K562 (cell line): ENCODE results near the gene UBA1.

Experiments
- CBFA2T3 ChIP-seq: fragments of 450-650 bp; IDR thresholded peaks from 2 replicates; pipeline ENCODE4 v1.6.1; 2017
- CCAR2 ChIP-seq: fragments of 200-400 bp; formaldehyde crosslinking; IDR thresholded peaks from 2 replicates; pipeline ENCODE4 v1.6.1; 2017; ENCODE audit warnings: mild to moderate bottlenecking, low read depth, low read length
- CTCF ChIP-seq, 3 experiments: IDR thresholded peaks in 2 of 3; conservative IDR thresholded peaks in 1 of 3; 2 replicates each; pipeline ENCODE4 v1.5.1; 2011 to 2012; ENCODE audit warnings: low read length in 3 of 3, mild to moderate bottlenecking in 3 of 3, control low read depth in 2 of 3, improper control_type of control experiment in 1 of 3, inconsistent platforms in 1 of 3, low read depth in 1 of 3, mixed read lengths in 1 of 3, moderate library complexity in 1 of 3; ENCODE audit not compliant: insufficient read depth in 2 of 3
- FOXM1 ChIP-seq, 2 experiments: fragments of 450-650 bp in 1 of 2; sonication (generic) in 1 of 2; formaldehyde crosslinking in 1 of 2; IDR thresholded peaks; 2 replicates each; pipeline versions ENCODE4 v1.6.1 to v1.9.0; 2017 to 2022; ENCODE audit warnings: low read depth in 2 of 2, mild to moderate bottlenecking in 2 of 2, missing genetic modification reagents in 1 of 2, moderate library complexity in 1 of 2
- MAX ChIP-seq: sonication (generic); formaldehyde crosslinking; IDR thresholded peaks from 2 replicates; pipeline ENCODE4 v1.9.0; 2022; ENCODE audit warnings: mild to moderate bottlenecking, missing genetic modification reagents
- POLR2A ChIP-seq: fragments of 450-650 bp; conservative IDR thresholded peaks from 2 replicates; pipeline ENCODE4 v1.6.1; 2016
- RBM14 ChIP-seq: fragments of 200-400 bp; formaldehyde crosslinking; IDR thresholded peaks from 2 replicates; pipeline ENCODE4 v1.6.1; 2018; ENCODE audit warnings: low read depth, mild to moderate bottlenecking, low read length, moderate library complexity, borderline replicate concordance; ENCODE audit not compliant: insufficient read depth
- RFX1 ChIP-seq: fragments of 450-650 bp; IDR thresholded peaks from 2 replicates; pipeline ENCODE4 v1.6.1; 2016; ENCODE audit warnings: mild to moderate bottlenecking, moderate library complexity
- RREB1 ChIP-seq: fragments of 250-450 bp; sonication (Bioruptor Pico); IDR thresholded peaks from 2 replicates; pipeline ENCODE4 v1.4.0; 2020
- SIRT6 ChIP-seq: IDR thresholded peaks from one replicate; pipeline ENCODE4 v1.6.1; 2012; ENCODE audit warnings: low read depth, mild to moderate bottlenecking, control low read depth, inconsistent platforms, low read length, moderate library complexity
- TBL1XR1 ChIP-seq, 2 experiments: IDR thresholded peaks; 2 replicates each; pipeline ENCODE4 v1.6.1; 2012; ENCODE audit warnings: improper control_type of control experiment in 2 of 2, low read length in 2 of 2, mild to moderate bottlenecking in 1 of 2
- ZNF274 ChIP-seq: IDR thresholded peaks from 2 replicates; pipeline ENCODE4 v1.6.1; 2011; ENCODE audit warnings: low read depth, mild to moderate bottlenecking, low read length, moderate library complexity, borderline replicate concordance
- ZNF740 ChIP-seq, 3 experiments: fragments of 200-800 bp in 1 of 3; sonication (Bioruptor generic) in 1 of 3; sonication (generic) in 1 of 3; formaldehyde crosslinking in 1 of 3; IDR thresholded peaks; 2 replicates each; pipeline versions ENCODE4 v1.6.1 to v1.8.0; 2016 to 2022; ENCODE audit warnings: mild to moderate bottlenecking in 2 of 3, missing compliant biosample characterization in 2 of 3, missing genetic modification characterization in 2 of 3, missing genetic modification reagents in 1 of 3
- ZZZ3 ChIP-seq: fragments of 450-650 bp; IDR thresholded peaks from 2 replicates; pipeline ENCODE4 v1.6.1; 2016; ENCODE audit warnings: antibody characterized with exemption, mild to moderate bottlenecking, moderate library complexity

GRCh38 chrX:47162927-47163583 lies 30.6 kb upstream of the UBA1 start:
- TF ChIP-seq CTCF (IDR thresholded peaks at IDR 0.05 in 2 of 3, conservative IDR thresholded peaks at IDR 0.05 in 1 of 3; ENCODE audit: insufficient read depth in 2 of 3, low read depth in 1 of 3, low read length in 3 of 3): no peak
- TF ChIP-seq SIRT6: no peak
- TF ChIP-seq ZNF740 (CRISPR knock-in tag; IDR thresholded peaks at IDR 0.05): no peak
- no peak for TF ChIP-seq ZNF740 (tag; IDR thresholded peaks at IDR 0.05)
- no peak for TF ChIP-seq ZNF274
- no peak for TF ChIP-seq RBM14
- no peak for TF ChIP-seq TBL1XR1 (IDR thresholded peaks at IDR 0.05; ENCODE audit: low read length in 2 of 2)
- TF ChIP-seq RREB1 (CRISPR knock-in tag): no peak
- no peak for TF ChIP-seq POLR2A
- no peak for TF ChIP-seq CBFA2T3
- TF ChIP-seq MAX (CRISPR knock-in tag): no peak
- no peak for TF ChIP-seq ZZZ3
- no peak for TF ChIP-seq CCAR2
- TF ChIP-seq FOXM1 (IDR thresholded peaks at IDR 0.05; ENCODE audit: low read depth): no peak
- TF ChIP-seq FOXM1 (CRISPR knock-in tag; IDR thresholded peaks at IDR 0.05; ENCODE audit: low read depth): no peak
- TF ChIP-seq RFX1: no peak
